Spleen (tissue), 7 donors: ENCODE measurements around the gene C1orf174.

Source experiments
- CTCF ChIP-seq, 11 experiments: fragments of 200-600 bp in 7 of 11; fragments of 450-650 bp in 4 of 11; sonication (generic) in 4 of 11; IDR thresholded peaks in 8 of 11; conservative IDR thresholded peaks in 3 of 11; 1 replicate in 7 of 11; 2 replicates in 4 of 11; pipeline versions ENCODE4 v1.4.0 to v1.8.0; 2016 to 2021; ENCODE audit warnings: antibody characterized with exemption in 11 of 11, inconsistent platforms in 4 of 11, mild to moderate bottlenecking in 1 of 11
- POLR2A ChIP-seq, 3 donors: fragments of 450-650 bp; IDR thresholded peaks; one replicate each; pipeline ENCODE4 v1.5.1; 2017; ENCODE audit warnings: antibody characterized with exemption in 3 of 3, mild to moderate bottlenecking in 1 of 3
- POLR2AphosphoS5 ChIP-seq, 3 donors: sonication (generic); formaldehyde crosslinking; IDR thresholded peaks; one replicate each; pipeline ENCODE4 v1.5.1; 2017; ENCODE audit warnings: antibody characterized with exemption in 3 of 3
- donor health status: DM: no; HTN: no; CAD: no; lungs with moderate emphysema.
- donor health status: DM: no; HTN: no; CAD: no.
- donor health status: DM: no; HTN: no; CAD: no.

GRCh38 chr1:3851292-3851691, 48.8 kb downstream of the C1orf174 start:
- TF ChIP-seq CTCF (IDR thresholded peaks at IDR 0.05 in 8 of 11, conservative IDR thresholded peaks at IDR 0.05 in 3 of 11) (no peak), POLR2AphosphoS5 (IDR thresholded peaks at IDR 0.05) (no peak), POLR2A (IDR thresholded peaks at IDR 0.05) (no peak)
